ENCODE results near the gene MEGF9.
"Not testable (repeated sequence)": the region's sequence is repeated elsewhere in the genome, so short reads cannot be mapped to it uniquely, and the experiment has no call there.

MEGF9 gene

DNA sequence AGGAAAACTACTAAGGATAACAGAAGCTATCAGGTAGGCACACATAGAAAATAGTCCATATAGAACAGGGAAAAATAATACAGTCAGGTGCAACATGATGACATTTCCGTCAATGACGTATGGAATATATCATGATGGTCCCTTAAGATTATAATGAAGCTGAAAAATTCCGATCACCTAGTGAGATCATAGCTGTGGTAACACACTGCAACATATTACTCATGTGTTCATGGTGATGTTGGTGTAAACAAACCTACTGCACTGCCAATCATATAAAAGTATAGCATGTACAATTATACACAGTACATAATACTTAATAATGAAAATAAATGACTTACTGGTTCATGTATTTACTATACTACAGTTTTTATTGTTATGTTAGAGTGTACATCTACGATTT, 60.0 kb downstream of the MEGF9 start:
- DNase-seq, result no peak

- no peak for DNase-seq
Observed at GRCh38 chr9:120653762-120654161, 60.5 kb downstream of the MEGF9 start.

- no peak for DNase-seq
Observed at GRCh38 chr9:120652934-120653333, 61.3 kb downstream of the MEGF9 start.

DNA sequence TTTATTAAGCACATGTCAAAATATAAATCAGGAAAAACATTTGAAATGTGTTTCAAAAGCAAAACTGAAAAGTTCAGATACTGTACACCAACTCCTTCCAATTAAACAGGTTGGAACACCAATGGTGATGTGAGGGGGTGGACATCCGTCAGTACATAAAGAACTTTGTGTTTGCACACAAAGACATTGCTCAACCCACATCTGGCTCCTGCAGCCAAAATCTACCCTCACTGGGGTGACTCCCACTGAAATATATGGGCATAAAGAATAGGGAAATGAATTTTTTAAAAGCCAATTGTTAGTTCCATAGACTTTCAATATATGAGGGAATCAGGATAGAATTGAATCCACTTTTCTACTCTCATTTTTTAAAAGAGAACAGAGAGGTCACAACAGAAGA, 63.9 kb downstream of the MEGF9 start:
- no peak for DNase-seq

DNA sequence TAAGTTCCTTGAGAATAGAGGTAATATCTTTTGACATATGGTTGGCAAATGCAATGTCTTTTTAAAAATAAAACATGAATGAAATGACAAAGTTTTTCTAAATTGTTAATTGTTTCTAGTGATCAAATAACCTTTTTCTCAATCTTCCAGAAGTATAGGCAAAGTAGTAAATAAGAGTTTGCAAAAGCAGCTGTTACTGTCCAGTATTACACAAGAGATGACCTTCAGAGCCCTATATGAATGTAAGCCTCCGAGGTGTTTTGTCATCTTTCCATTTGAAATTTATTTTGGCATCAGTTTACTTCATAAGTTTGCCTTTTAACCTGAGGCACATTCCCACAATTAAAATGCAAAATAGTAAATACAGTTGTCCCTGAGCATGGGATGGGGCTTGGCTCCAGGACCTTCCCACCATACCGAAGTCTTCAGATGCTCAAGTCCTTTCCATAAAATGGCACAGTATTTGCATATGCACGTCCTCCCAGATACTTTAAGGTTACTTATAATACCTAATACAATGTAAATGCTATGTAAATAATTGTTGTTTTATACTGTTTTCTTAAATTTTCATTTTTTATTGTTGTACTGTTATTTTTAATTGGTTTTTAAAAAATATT, 65.6 kb downstream of the MEGF9 start:
- DNase-seq, result no peak

DNA sequence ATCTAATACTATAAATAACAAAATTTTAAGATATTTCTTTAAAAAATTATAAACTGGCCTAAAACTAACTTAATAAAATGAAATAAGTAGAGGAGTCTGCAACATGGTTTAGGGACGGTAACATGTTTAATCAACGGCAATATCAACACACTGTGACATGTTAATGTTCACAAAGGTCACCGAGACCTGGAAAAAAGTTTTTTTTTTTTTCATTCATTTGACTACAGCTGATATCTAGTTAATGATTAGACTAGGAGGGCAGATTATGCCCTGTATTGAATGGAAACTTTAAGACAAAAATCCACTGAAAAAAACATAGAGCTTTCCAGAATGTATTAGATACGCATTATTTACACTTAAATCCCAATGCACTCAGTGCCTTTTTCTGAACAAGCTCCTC, 67.3 kb downstream of the MEGF9 start:
- DNase-seq, result no peak

DNA sequence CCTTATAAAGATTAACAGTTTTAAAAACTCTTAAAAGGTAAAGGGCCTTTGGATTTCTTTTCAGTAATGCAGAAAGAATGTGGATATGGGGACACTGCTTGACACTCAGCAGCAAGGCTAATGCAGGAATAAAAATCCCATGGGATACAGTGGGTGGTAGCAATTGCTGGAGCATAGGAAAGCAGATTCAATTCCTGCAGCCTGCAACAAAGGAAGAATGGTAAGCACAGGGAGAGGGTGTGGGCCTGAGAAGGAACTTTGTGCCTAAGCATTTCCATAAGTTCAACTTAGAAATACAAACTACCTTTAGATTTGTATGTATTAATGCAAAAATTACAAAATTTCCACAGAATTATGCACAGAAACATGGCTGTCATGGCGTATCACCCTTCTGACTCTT, 68.5 kb downstream of the MEGF9 start:
- no peak for DNase-seq

DNA sequence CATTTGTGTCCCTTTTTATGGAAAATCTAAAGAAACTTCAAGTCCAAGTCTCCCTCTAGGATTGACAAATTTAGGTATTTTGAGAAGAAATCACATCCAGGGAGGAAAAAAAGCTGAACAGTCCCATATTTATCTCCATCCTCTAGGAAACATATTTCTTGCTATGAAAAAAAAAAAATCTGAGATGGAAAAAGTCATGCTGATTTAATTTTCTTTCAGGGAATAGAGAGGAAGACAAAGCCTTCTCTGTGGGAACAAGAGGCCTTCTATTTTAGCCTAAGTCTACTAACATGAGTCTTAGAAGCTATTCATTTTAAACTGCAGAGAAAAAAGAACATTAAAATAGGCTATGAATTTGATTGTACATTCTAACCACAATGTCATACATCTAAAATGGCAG, 71.2 kb downstream of the MEGF9 start:
- DNase-seq, result no peak

DNA sequence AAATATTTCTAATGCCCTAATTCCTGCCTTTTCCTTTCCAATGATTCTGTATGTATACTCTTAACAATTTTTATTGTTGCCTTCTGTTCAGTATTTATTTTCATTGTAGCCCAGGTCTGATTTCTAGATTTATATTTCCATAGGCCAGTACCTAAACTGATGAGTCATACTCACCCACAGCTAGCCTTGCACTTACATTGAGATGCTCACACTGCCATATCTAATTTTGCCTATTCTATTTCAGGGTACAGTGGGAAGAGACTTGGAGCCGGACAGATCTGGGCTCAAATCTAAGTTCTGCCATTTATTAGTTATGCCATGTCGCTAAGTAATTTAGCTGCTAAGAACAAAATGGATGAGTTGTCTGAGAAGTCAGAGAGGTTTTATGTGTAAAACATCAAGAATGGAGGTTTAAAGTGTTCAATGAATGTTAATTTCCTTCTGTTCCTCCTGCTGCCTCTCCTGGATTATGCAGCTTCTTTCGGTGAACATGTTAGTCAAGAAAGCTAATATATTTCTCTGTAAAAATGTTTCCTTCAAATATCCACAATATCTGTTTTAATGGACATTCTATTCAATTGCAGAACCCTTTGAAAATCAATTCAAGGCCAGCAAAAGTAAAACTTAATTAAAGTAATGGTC, 72.0 kb downstream of the MEGF9 start:
- DNase-seq, result no peak

- DNase-seq, result not testable (repeated sequence)
Observed at GRCh38 chr9:120640874-120641273, 73.4 kb downstream of the MEGF9 start.

GRCh38 chr9:120640380-120640779, 73.9 kb downstream of the MEGF9 start:
- no peak for DNase-seq

DNA sequence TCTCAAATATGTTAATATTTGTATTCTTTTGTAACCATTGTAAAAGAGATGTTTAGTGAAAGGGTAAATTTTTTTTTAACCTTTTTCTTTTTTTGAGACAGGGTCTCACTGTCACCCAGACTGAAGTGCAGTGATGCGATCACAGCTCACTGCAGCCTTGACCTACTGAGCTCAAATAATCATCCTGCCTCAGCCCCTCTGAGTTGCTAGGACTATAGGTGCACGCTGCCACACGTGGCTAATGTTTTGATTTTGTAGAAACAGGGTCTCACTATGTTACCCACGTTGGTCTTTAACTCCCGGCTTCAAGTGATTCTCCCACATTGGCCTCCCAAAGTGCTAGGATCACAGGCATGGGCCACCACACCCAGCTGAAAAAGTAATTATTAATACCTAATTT, 76.4 kb downstream of the MEGF9 start:
- no peak for DNase-seq

- no peak for DNase-seq
Observed at GRCh38 chr9:120636194-120636957, 77.9 kb downstream of the MEGF9 start.

- no peak for DNase-seq
Observed at GRCh38 chr9:120635011-120635410, 79.3 kb downstream of the MEGF9 start.

DNA sequence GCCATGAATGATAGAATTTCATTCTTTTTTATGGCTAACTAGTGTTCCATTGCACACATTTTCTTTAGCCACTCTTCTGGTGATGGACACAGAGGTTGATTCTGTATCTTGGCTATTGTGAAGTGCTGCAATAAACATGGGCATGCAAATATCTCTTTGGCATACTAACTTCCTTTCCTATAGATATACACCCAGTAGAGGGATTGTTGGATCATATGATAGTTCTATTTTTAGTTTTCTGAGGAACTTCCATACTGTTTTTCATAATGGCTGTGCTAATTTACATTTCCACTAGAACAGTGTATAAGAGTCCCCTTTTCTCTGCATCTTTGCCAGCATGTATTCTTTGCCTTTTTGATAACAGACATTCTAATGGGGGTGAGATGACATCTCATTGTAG, 83.9 kb downstream of the MEGF9 start:
- no peak for DNase-seq

DNA sequence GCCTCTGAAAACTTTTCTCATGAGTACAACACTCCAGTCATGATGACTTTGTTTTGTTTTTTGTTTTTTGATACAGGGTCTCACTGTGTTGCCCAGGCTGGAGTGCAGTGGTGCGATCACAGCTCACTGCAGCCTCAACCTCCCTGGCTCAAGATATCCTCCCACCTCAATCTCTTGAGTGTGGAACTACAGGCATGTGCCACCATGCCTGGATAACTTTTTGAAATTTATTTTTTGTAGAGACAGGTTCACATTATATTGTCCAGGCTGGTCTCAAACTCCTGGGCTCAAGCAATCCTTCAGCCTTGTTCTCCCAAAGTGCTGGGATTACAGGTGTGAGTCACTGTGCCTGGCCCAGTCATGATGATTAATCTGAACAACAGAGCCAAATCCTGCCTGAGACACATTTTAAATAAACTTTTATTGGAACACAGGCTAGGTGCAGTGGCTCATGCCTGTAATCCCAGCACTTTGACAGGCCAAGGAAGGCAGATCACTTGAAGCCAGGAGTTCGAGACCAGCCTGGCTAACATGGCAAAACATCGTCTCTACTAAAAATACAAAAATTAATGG, 85.3 kb downstream of the MEGF9 start:
- DNase-seq, result not testable (repeated sequence)

DNA sequence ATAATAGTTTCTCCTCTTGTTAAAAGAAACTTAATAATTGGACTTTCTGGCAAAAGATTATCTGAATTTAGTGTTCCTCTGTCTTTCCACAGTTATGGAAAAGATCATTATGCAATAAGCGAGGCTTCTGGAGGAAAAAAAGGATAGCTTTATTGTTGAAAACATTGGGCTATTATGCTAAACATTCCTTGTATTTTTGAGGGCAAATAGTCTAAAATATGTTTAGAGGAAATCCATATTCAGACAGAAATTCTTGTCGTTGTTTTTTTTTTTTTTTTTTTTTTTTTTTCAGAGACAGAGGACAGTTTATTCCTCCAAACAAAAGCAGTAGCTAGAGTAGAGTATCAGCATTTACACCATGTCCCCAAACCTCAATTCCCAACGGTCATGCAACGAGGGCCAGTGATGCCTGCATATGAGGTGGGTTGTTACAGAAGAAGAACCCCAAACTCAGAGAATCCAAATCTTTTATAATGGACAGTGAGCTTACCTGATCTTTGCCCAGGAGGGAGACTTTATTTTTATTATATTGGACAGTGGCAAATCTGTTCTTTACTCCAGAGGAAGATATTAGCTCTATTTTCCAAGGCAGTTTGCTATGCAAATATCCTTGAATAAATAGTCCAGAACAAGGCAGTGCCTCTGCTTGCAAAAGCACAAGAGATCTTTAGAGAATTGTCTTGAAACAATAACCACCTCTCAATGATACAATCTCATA, 85.9 kb downstream of the MEGF9 start:
- DNase-seq, result no peak

- DNase-seq, result no peak
Observed at GRCh38 chr9:120627073-120627472, 87.2 kb downstream of the MEGF9 start.

DNA sequence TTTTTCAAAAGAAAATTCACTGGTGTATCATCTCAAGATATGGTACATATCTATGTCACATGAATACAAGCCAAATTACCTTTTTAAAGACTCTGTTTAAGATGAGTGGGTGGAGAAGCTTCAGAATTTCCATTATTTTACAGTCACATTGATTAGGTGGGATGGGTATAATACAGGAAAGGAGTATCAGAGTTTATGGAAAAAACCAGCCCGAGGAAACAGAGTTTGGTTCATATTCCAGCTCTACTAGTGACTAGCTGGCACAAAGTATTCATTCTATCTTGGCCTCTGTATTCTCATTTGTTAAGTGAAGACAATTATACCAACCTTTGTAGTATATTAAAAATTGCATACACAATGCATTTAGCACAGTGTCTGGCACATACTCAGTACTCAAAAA, 87.8 kb downstream of the MEGF9 start:
- no peak for DNase-seq

GRCh38 chr9:120625222-120625621, 89.0 kb downstream of the MEGF9 start:
- DNase-seq, result no peak

DNA sequence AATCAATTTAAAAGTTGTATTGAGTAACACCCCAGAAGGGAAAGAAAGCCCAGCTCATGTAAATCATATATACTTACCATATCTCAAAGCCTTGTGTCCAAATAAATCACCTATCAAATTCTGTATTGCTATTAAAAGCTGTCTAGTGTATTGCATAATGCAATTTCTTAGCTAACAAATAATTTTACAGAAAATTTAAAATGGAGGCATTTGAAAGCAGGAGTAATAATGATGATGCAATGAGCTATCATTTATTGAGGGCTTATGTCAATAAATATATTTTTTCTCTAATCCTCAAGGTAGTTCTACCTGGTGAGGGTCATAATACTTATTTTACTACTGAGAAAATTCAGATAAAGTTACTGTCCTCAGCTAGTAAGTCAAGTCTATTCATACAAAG, 91.5 kb downstream of the MEGF9 start:
- no peak for DNase-seq

DNA sequence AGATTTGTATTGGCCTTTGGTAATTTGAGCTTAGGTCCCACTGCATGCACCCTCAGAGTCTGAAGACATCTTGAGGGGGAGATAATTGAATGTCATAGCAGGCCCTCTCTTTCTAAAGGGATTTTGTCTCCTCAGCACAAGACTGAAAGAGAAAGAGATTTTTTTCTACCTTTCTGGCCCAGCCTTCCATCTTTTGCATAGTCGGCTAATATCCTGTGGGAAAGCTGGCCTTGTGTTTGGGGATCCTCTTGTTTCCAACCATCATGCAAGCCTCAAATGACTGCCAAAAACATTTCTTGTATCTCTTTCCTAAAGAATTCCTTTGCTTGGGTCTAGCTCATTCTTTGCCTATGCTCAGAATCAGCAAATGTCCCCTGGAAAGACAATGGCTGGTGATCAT, 92.3 kb downstream of the MEGF9 start:
- no peak for DNase-seq
